ENCODE data around the gene ITGAX.
"Not testable (repeated sequence)": the region's sequence is repeated elsewhere in the genome, so short reads cannot be mapped to it uniquely, and the experiment has no call there.

The ITGAX gene

DNA sequence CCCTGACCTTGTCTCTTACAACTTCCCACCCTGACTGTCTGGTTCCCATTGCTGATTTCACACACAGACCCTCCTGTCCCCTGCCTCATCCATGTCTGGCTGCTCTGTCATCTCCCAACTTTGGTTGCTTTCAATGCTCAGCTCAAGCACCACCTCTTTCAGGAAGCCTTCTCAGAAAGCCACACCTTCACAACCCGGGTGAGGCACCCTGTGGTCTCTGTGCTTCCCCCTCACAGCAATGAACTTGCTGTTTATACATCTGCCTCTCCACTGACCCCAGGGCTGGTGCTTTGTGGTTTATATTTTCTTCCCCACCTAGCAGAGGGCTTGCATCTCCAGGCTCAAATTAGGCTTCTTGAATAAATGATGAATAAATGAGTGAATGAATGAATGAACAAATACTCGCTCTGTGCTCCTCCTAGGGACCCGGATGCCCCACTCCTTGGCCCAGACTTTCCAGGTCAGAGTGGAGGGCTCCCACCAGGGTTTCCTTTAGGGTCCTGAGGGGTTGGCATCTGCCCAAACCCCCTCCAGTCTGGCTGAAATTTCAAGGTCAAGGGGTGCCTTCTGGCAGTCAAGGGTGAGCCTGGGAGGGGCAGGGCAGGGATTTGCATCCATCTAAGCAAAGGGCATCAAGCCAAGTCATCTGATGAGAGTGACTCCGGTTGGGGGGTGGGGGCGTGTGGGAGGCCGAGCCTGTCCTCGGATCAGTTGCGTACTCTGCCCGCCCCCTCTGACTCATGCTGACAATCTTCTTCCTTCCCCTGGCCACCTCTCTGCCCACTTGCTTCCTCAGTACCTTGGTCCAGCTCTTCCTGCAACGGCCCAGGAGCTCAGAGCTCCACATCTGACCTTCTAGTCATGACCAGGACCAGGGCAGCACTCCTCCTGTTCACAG lies at the start of gene ITGAX:
Gene ITGAX (plus strand): TSS at position 783 of the 898 bp plus-strand sequence. CDS start 79 bp downstream, at position 862.
- DNase-seq (ENCODE audit: low read depth) = no peak

DNA sequence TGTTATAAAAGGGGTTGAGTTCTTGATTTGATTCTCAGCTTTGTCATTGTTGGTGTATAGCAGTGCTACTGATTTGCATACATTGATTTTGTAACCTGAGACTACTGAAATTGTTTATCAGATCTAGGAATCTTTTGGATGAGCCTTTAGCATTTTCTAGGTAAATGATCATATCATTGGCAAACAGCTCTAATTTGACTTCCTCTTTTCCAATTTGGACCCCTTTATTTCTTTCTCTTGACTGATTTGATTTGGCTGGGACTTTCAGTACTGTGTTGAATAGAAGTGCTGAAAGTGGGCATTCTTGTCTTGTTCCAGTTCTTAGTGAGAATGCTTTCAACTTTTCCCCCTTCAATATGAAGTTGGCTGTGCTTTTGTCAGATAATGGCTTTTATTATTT lies 49.8 kb upstream of the ITGAX start:
- no peak for DNase-seq (ENCODE audit: low read depth)

DNA sequence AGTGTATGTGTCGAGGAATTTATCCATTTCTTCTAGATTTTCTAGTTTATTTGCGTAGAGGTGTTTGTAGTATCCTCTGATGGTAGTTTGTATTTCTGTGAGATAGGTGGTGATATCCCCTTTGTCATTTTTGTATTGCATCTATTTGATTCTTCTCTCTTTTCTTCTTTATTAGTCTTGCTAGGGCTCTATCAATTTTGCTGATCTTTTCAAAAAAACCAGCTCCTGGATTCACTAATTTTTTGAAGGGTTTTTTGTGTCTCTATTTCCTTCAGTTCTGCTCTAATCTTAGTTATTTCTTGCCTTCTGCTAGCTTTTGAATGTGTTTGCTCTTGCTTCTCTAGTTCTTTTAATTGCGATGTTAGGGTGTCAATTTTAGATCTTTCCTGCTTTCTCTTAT lies 46.6 kb upstream of the ITGAX start:
- DNase-seq (ENCODE audit: low read depth) = not testable (repeated sequence)

DNA sequence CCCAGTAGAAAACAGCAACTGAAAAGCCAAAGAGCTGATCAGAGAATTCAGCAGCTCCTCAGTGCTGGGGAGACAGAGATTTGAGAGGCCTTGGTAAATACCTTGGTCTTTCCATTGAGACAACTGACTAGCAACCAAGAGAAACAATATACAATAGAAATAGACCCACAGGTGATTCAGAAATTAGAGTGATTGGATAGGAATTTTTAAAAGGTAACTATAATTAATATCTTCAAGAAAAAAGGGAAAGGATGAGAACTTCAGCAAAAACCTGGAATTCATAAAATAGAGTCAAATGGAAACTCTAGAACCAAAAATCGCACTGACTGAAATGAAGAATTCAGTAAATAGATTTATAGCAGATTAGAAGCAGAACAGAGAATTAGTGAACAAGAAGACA lies 32.5 kb upstream of the ITGAX start:
- no peak for DNase-seq (ENCODE audit: low read depth)

- DNase-seq (ENCODE audit: low read depth) = no peak
Observed at GRCh38 chr16:31323959-31324629, 30.9 kb upstream of the ITGAX start.

DNA sequence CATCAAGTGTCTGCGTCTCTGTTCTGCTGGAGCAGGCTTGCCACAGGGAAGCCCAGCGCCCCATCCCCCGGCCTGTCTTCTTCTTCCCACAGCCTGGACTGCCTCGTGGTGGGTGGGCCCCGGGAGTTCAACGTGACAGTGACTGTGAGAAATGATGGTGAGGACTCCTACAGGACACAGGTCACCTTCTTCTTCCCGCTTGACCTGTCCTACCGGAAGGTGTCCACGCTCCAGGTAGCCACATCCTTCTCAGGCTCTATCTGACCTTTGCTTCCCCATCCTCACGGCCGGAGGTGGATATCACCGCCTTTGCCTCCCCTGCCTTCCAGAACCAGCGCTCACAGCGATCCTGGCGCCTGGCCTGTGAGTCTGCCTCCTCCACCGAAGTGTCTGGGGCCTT lies 29.8 kb upstream of the ITGAX start:
- no peak for DNase-seq (ENCODE audit: low read depth)

DNA sequence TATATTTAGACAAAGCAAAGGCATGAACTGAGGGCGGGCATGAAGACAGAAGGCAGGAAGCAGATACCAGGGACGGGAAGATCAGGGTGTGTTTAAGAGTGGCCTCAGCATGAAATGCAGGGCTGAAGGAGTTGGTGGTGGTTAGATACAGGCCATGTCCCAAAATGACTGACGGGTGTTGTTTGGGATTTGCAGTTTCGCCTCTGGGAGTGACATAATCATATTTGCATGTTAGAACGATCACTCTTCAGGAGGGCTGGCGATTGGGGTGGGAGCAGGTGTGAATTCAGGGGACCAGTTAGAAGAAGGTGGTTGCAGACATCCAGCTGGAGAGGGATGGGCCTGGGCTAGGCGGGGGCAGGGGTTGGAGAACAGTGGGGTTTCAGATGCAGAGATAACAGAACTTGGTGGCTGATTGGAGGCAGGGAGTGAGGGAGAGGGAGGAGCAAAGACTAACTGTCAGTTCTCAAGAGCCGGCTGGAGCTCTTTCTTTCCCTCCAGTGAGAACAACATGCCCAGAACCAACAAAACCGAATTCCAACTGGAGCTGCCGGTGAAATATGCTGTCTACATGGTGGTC lies 27.2 kb upstream of the ITGAX start:
- no peak for DNase-seq (ENCODE audit: low read depth)

DNA sequence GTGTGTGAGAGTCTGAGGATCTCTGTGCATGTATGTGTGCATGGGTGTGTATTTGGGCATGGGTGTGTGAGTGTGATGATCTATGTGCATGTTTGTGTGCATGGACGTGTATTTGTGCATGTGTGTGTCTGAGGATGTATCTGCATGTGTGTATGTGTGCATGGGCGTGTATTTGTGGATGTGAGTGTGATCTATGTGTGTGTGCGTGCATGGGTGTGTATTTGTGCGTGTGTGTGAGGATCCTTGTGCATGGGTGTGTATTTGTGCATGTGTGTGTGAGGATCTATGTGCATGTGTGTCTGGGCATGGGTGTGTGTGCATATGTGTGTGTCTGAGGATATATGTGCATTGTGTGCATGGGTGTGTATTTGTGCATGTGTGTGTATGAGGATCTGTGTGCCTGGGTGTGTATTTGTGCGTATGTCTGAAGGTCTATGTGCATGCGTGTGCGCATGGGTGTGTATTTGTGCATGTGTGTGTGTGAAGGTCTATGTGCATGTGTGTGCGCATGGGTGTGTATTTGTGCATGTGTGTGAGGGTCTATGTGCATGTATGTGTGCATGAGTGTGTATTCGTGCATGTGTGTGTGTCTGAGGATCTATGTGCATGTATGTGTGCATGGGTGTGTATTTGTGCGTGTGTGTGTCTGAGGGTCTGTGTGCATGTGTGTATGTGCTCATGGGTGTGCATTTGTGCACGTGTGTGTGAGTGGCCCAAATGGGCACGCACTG lies 26.5 kb upstream of the ITGAX start:
- no peak for DNase-seq (ENCODE audit: low read depth)

- no peak for DNase-seq (ENCODE audit: low read depth)
Observed at GRCh38 chr16:31329671-31330552, 25.1 kb upstream of the ITGAX start.

DNA sequence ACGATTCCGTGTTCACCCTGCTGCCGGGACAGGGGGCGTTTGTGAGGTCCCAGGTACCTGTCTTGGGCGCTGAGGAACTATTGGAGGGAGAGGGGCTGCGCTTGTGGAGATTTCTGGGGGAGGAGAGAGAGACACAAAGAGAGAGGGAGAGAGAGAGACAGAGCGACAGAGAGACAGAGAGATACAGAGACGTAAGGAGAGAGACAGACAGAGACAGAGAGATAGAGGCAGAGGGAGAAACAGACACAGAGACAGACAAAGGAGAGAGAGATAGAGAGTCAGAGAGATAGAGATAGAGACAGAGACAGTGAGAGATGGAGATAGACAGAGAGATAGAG lies 24.5 kb upstream of the ITGAX start:
- DNase-seq (ENCODE audit: low read depth) = no peak

DNA sequence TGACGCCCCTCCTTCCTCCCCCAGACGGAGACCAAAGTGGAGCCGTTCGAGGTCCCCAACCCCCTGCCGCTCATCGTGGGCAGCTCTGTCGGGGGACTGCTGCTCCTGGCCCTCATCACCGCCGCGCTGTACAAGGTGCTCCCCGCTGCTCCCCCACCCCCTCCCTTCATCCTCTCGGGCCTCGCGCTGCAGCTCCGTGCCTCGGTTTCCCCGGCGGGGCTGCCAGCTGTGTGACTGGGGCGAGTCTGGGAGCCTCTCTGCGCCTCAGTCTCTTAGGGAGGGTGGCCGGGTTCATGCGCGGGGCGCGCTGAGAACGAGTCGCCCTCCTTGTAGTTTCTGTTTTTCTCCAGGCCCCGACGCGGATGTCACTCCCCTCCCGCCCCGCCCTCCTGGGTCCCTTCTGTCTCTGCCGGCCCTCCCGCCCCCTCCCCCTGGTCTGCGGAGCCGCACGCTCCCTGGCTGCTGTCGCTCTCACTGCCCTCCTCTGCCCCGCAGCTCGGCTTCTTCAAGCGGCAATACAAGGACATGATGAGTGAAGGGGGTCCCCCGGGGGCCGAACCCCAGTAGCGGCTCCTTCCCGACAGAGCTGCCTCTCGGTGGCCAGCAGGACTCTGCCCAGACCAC lies 23.7 kb upstream of the ITGAX start:
- DNase-seq (ENCODE audit: low read depth) = no peak

DNA sequence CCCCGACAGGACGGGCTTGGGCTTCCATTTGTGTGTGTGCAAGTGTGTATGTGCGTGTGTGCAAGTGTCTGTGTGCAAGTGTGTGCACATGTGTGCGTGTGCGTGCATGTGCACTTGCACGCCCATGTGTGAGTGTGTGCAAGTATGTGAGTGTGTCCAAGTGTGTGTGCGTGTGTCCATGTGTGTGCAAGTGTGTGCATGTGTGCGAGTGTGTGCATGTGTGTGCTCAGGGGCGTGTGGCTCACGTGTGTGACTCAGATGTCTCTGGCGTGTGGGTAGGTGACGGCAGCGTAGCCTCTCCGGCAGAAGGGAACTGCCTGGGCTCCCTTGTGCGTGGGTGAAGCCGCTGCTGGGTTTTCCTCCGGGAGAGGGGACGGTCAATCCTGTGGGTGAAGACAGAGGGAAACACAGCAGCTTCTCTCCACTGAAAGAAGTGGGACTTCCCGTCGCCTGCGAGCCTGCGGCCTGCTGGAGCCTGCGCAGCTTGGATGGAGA lies 23.1 kb upstream of the ITGAX start:
- no peak for DNase-seq (ENCODE audit: low read depth)

DNA sequence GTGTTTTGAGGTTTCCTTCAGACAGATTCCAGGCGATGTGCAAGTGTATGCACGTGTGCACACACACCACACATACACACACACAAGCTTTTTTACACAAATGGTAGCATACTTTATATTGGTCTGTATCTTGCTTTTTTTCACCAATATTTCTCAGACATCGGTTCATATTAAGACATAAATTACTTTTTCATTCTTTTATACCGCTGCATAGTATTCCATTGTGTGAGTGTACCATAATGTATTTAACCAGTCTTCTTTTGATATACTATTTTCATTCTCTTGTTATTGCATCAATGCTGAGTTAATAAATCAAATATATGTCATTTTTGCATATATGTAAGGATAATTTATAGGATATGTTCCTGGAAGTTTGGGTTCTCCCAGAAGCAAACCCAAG lies 22.4 kb upstream of the ITGAX start:
- no peak for DNase-seq (ENCODE audit: low read depth)

DNA sequence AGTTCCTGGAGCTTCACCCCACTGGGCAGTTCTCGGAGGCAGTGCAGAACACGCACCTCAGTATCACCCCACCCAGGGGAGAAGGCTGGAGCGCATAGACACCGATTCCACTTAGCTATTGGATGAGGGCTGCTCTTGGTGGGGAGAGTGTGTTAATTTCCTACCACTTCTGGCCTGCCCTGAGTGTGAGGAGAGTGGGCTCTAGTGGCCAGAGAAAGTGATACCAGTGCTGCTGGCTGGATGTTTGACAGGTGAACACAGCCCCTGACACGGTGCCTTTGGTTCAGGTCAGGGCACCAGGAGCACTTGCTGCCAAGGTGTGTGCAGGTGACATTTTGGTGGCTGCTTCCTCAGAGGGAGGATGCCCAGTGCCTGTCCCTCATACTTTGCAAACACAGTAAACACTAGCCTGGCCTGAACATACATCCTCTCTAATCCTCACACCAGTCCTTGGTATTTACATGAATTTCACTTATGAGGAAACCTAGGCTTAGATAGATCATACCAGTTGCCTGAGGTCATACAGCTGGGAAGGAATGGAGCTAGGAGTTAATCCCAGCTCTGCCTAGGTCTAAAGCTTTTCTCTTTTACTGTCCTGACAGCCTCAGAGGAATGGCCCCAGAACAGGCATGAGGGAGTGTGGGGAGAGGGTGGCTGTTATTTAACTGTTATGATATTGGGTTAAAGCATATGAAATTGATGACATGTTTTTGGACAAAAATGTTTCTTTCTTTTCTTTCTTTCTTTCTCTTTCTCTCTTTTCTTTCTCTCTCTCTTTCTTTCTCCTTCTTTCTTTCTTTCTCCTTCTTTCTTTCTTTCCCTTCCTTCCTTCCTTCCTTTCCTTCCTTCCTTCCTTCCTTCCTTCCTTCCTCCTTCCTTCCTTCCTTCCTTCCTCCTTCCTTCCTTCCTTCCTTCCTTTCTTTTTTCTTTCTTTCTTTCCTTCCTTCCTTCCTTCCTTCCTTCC lies 21.0 kb upstream of the ITGAX start:
- DNase-seq (ENCODE audit: low read depth) = no peak

DNA sequence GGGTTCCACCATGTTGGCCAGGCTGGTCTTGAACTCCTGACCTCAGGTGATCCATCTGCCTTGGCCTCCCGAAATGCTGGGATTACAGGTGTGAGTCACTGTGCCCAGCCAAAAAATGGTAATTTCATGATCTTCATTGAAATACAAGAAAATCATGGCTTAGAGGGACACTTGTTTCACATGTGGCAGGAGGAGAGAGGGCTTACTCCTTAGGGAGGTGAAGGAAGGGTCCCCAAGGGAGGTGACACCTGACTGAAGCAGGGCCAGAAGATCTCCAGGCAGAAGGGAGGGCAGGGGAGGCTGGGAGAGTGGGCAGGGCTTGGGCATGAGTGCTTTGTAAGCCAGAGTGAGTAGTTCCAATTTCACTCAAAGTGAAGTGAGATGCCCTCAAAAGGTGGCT lies 20.0 kb upstream of the ITGAX start:
- no peak for DNase-seq (ENCODE audit: low read depth)

- DNase-seq (ENCODE audit: low read depth) = no peak
Observed at GRCh38 chr16:31335431-31335830, 19.5 kb upstream of the ITGAX start.

GRCh38 chr16:31338166-31338685 lies 16.8 kb upstream of the ITGAX start:
- DNase-seq (ENCODE audit: low read depth) = not testable (repeated sequence)

- no peak for DNase-seq (ENCODE audit: low read depth)
Observed at GRCh38 chr16:31344712-31345111, 10.3 kb upstream of the ITGAX start.

GRCh38 chr16:31347445-31347844 lies 7.5 kb upstream of the ITGAX start:
- DNase-seq (ENCODE audit: low read depth) = no peak
